MG63 (cell line): ENCODE data around the gene SHISA9. TPM values are rescaled to one million over a fixed set of nuclear protein-coding genes. Genes with fewer than 3 reads are reported as not detected.

ENCODE experiments used
- DNase-seq: peaks from one replicate; pipeline ENCODE4 v3.0.0-alpha.2; 2020
- H3K27me3 ChIP-seq: fragments of 250-450 bp; sonication (Bioruptor Pico); 2 replicates; pipeline ENCODE4 v1.5.1; 2020; ENCODE audit warnings: mild to moderate bottlenecking, moderate library complexity
- H3K36me3 ChIP-seq: fragments of 250-450 bp; sonication (Bioruptor Pico); 2 replicates; pipeline ENCODE4 v1.5.1; 2020; ENCODE audit warnings: mild to moderate bottlenecking, moderate library complexity
- H3K4me3 ChIP-seq: fragments of 250-450 bp; sonication (Bioruptor Pico); 2 replicates; pipeline ENCODE4 v1.5.1; 2020; ENCODE audit warnings: mild to moderate bottlenecking, moderate library complexity
- H3K9me3 ChIP-seq: fragments of 250-450 bp; sonication (Bioruptor Pico); 2 replicates; pipeline ENCODE4 v1.5.1; 2020; ENCODE audit warnings: mild to moderate bottlenecking, moderate library complexity
- total RNA-seq: library from RNA; depleted of rRNA; stranded (reverse); fragments of >200 nt; shearing (Covaris generic); gene quantifications from 2 replicates; pipeline ENCODE4 v1.2.3, GENCODE V29; 2014; ENCODE audit warnings: low replicate concordance

Gene SHISA9
- total RNA-seq, 1 experiment from 2014 or later: not detected

- DNase-seq: no peak
Observed at GRCh38 chr16:12891836-12892235, 9.6 kb upstream of the SHISA9 start.

GRCh38 chr16:12893050-12893750 lies 8.2 kb upstream of the SHISA9 start:
- Histone ChIP-seq H3K9me3 (no peaks in the 10 kb centered on the region), H3K27me3 (peaks cover 14% of the 10 kb centered on the region), H3K36me3 (no peaks in the 10 kb centered on the region), H3K4me3 (no peak overlapping the region)
- no peak for DNase-seq

More at GRCh38 chr16:12891836-12892235, 9.6 kb upstream of the SHISA9 start:
- Histone ChIP-seq H3K9me3 (no peaks in the 10 kb centered on the region), H3K27me3 (peaks cover 5% of the 10 kb centered on the region; the same call in 1 of the 2 replicates), H3K36me3 (no peaks in the 10 kb centered on the region), H3K4me3 (no peak overlapping the region)

GRCh38 chr16:12896562-12896961 lies 4.8 kb upstream of the SHISA9 start:
- DNase-seq: no peak
- no peak overlapping the region for H3K4me3 ChIP-seq
- H3K27me3 ChIP-seq: peaks cover 37% of the 10 kb centered on the region
- H3K36me3 ChIP-seq: no peaks in the 10 kb centered on the region
- no peaks in the 10 kb centered on the region for H3K9me3 ChIP-seq

- DNase-seq: no peak
- H3K4me3 ChIP-seq: no peak overlapping the region
- H3K27me3 ChIP-seq: peaks cover 54% of the 10 kb centered on the region
- no peaks in the 10 kb centered on the region for H3K9me3 ChIP-seq
- H3K36me3 ChIP-seq: no peaks in the 10 kb centered on the region
Observed at GRCh38 chr16:12898551-12898950, 2.8 kb upstream of the SHISA9 start.

GRCh38 chr16:12899529-12900143 lies 1.8 kb upstream of the SHISA9 start:
- no peak for DNase-seq
- no peak overlapping the region for H3K4me3 ChIP-seq
- no peaks in the 10 kb centered on the region for H3K36me3 ChIP-seq
- H3K9me3 ChIP-seq: no peaks in the 10 kb centered on the region
- H3K27me3 ChIP-seq: peaks cover 62% of the 10 kb centered on the region

GRCh38 chr16:12900156-12900555 lies 1.2 kb upstream of the SHISA9 start:
- Histone ChIP-seq H3K9me3 (no peaks in the 10 kb centered on the region), H3K27me3 (peaks cover 65% of the 10 kb centered on the region), H3K4me3 (no peak overlapping the region), H3K36me3 (no peaks in the 10 kb centered on the region)
- DNase-seq: no peak

GRCh38 chr16:12900599-12901203 lies 697 bp upstream of the SHISA9 start:
- Histone ChIP-seq H3K4me3 (no peak overlapping the region), H3K36me3 (no peaks in the 10 kb centered on the region), H3K9me3 (no peaks in the 10 kb centered on the region), H3K27me3 (peaks cover 65% of the 10 kb centered on the region)
- DNase-seq: no peak

GRCh38 chr16:12901204-12901596 lies 198 bp upstream of the SHISA9 start:
- no peak overlapping the region for H3K4me3 ChIP-seq
- H3K9me3 ChIP-seq: no peaks in the 10 kb centered on the region
- peaks cover 65% of the 10 kb centered on the region for H3K27me3 ChIP-seq
- no peak for DNase-seq
- H3K36me3 ChIP-seq: no peaks in the 10 kb centered on the region

GRCh38 chr16:12902511-12903372 lies 1.3 kb downstream of the SHISA9 start:
- Histone ChIP-seq H3K27me3 (peaks cover 56% of the 10 kb centered on the region), H3K36me3 (no peaks in the 10 kb centered on the region), H3K9me3 (no peaks in the 10 kb centered on the region), H3K4me3 (no peak overlapping the region)
- no peak for DNase-seq

- H3K4me3 ChIP-seq: no peak overlapping the region
- no peak for DNase-seq
- no peaks in the 10 kb centered on the region for H3K36me3 ChIP-seq
- peaks cover 49% of the 10 kb centered on the region for H3K27me3 ChIP-seq
- H3K9me3 ChIP-seq: no peaks in the 10 kb centered on the region
Observed at GRCh38 chr16:12903407-12904328, 2.3 kb downstream of the SHISA9 start.

- Histone ChIP-seq H3K9me3 (no peaks in the 10 kb centered on the region), H3K4me3 (no peak overlapping the region), H3K36me3 (no peaks in the 10 kb centered on the region), H3K27me3 (peaks cover 47% of the 10 kb centered on the region)
- no peak for DNase-seq
Observed at GRCh38 chr16:12904329-12904671, 2.9 kb downstream of the SHISA9 start.

GRCh38 chr16:12906271-12906670 lies 4.9 kb downstream of the SHISA9 start:
- no peak overlapping the region for H3K4me3 ChIP-seq
- peaks cover 31% of the 10 kb centered on the region for H3K27me3 ChIP-seq
- no peak for DNase-seq
- no peaks in the 10 kb centered on the region for H3K36me3 ChIP-seq
- H3K9me3 ChIP-seq: no peaks in the 10 kb centered on the region

GRCh38 chr16:12906765-12907516 lies 5.5 kb downstream of the SHISA9 start:
- no peak for DNase-seq
- peaks cover 30% of the 10 kb centered on the region for H3K27me3 ChIP-seq
- no peaks in the 10 kb centered on the region for H3K36me3 ChIP-seq
- no peaks in the 10 kb centered on the region for H3K9me3 ChIP-seq
- H3K4me3 ChIP-seq: no peak overlapping the region

GRCh38 chr16:12907670-12908233 lies 6.4 kb downstream of the SHISA9 start:
- H3K36me3 ChIP-seq: no peaks in the 10 kb centered on the region
- no peak overlapping the region for H3K4me3 ChIP-seq
- H3K9me3 ChIP-seq: no peaks in the 10 kb centered on the region
- peaks cover 22% of the 10 kb centered on the region for H3K27me3 ChIP-seq
- DNase-seq: no peak

- Histone ChIP-seq H3K27me3 (no peaks in the 10 kb centered on the region; the same call in 1 of the 2 replicates), H3K4me3 (no peak overlapping the region), H3K36me3 (no peaks in the 10 kb centered on the region), H3K9me3 (no peaks in the 10 kb centered on the region)
- DNase-seq: no peak
Observed at GRCh38 chr16:12917246-12917645, 15.8 kb downstream of the SHISA9 start.
